ENCODE measurements around the gene PLOD3. TPM values are rescaled to one million over a fixed set of nuclear protein-coding genes. Genes with fewer than 3 reads are reported as not detected.
A peak's percentile ranks its signal among the peaks of the same experiment; 100 is the strongest.

PLOD3 gene
- total and polyA plus RNA-seq, 2 donors (not counting 3 experiments of a cell fraction or from before 2014, with no cell fraction given): 143 to 170 TPM

DNA sequence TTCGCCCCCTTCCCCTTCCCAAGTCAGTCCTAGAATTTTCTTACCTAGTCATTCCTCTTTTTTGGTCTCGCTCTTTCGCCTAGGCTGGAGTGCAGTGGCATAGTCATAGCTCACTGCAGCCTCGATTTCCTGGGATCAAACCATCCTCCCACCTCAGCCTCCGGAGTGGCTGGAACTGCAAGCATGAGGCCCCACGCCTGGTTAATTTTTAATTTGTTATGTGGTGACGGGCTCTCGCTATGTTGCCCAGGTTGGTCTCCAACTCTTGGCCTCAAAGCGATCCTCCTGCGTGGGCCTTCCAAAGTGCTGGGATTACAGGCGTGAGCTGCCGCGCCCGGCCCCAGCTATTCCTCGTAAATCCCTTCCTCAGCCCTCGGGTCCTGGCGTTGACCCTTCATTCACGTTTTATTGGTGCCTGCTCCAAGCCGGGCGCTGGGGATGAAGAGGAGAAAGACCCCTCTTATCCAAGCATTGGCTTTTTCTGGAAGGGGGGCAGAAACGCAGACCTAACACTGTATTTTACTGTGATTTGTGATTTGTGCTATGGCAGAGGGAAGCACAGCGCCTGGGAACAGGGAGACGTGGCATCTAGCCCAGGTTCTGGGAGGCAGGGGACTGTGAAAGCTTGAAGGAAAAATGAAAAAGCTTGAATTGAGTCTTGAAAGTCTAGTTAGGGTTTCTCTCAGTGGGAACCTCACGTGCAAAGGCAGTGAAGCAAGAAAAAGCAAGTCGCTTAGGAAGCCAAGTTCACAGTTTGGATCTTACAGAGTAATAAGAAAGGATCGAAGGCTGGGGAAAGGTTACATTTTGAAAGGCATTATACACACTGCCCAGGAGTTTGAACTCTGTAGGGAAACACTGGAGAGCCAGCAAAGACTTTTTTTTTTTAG, 1.1 kb upstream of the PLOD3 start:
- no peaks in the 10 kb centered on the region for H4K20me1 ChIP-seq (replicated peaks; ENCODE audit: control insufficient read depth, extremely low read depth, insufficient read depth, low read length)
- TSS peak; percentile 67 for BruUV-seq (replicated peaks)

More for the DNA sequence above, 1.1 kb upstream of the PLOD3 start:
- Histone ChIP-seq H3K9ac (replicated peaks; ENCODE audit: extremely low read depth, insufficient read depth, low read length) (peak overlapping the region; percentile 67), H3K27ac (ENCODE audit: insufficient read depth, low read depth, low read length) (peak overlapping the region; percentile 79), H3K4me3 (replicated peaks in 1 of 3; ENCODE audit: insufficient read depth in 1 of 3, low read depth in 1 of 3, low read length in 3 of 3) (peak overlapping the region; percentile 44 to 84 (median 78)), H3K36me3 (ENCODE audit: control insufficient read depth in 2 of 2, extremely low read depth in 1 of 2, insufficient read depth in 2 of 2, low read length in 2 of 2) (peaks cover 3 to 11% of the 10 kb centered on the region in 2 experiments), H3K27me3 (ENCODE audit: control insufficient read depth in 2 of 2, insufficient read depth in 2 of 2, low read length in 2 of 2) (no peaks in the 10 kb centered on the region), H3K4me1 (ENCODE audit: control insufficient read depth, extremely low read depth, insufficient read depth, low read length) (peaks cover 13% of the 10 kb centered on the region), H2AFZ (ENCODE audit: low read depth, low read length) (peak overlapping the region; percentile 42), H3K79me2 (ENCODE audit: control insufficient read depth, insufficient read depth, low read length) (peaks cover 53% of the 10 kb centered on the region), H3K9me1 (replicated peaks; ENCODE audit: control insufficient read depth, extremely low read depth, insufficient read depth, low read length) (no peaks in the 10 kb centered on the region), H3K9me3 (replicated peaks; ENCODE audit: control insufficient read depth, insufficient read depth, low read length) (no peaks in the 10 kb centered on the region), H3K4me2 (ENCODE audit: insufficient read depth, low read length) (peak overlapping the region; percentile 93)
- dilution Hi-C loops (cut with MboI; ENCODE audit: extremely low pct_ligation_motif_present, low sequenced_read_pairs): no loop called here
- DNase-seq (ENCODE audit: low read depth, low spot score) (no peak), FAIRE-seq (peak; percentile 48)
- CTCF ChIA-PET: interaction anchor here (0.7 to 4.5 kb wide), 21 partner anchors 8 to 103 kb away, joined by 3 to 112 read pairs (median 6); partner anchors contain the start of genes CLDN15, FIS1 and IFT22
- intact Hi-C loops (cut with micrococcal nuclease): loop anchor here (1.0 kb wide), 1 partner anchor 21 kb away; no protein-coding TSS in a partner anchor
- POLR2A ChIA-PET: interaction anchor here (2.1 kb wide), 1 partner anchor 26 kb away, joined by 12 read pairs; the partner anchor contains the start of gene FIS1
- TF ChIP-seq, protein P1, sequence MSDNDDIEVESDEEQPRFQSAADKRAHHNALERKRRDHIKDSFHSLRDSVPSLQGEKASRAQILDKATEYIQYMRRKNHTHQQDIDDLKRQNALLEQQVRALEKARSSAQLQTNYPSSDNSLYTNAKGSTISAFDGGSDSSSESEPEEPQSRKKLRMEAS (IDR thresholded peaks at IDR 0.05; ENCODE audit: insufficient read depth, insufficient read length): no peak
- no peak for TF ChIP-seq GATA2 (IDR thresholded peaks at IDR 0.05; ENCODE audit: insufficient read depth, insufficient read length, low read depth, low read length)
- no peak for TF ChIP-seq EZH2 (IDR thresholded peaks at IDR 0.05; ENCODE audit: borderline replicate concordance, low read depth, low read length, severe bottlenecking)
- TF ChIP-seq FOS (IDR thresholded peaks at IDR 0.05; ENCODE audit: borderline replicate concordance, insufficient read depth, low read length): no peak
- TF ChIP-seq MYC (IDR thresholded peaks at IDR 0.05; ENCODE audit: low read depth, low read length): no peak
- TF ChIP-seq, protein P2, sequence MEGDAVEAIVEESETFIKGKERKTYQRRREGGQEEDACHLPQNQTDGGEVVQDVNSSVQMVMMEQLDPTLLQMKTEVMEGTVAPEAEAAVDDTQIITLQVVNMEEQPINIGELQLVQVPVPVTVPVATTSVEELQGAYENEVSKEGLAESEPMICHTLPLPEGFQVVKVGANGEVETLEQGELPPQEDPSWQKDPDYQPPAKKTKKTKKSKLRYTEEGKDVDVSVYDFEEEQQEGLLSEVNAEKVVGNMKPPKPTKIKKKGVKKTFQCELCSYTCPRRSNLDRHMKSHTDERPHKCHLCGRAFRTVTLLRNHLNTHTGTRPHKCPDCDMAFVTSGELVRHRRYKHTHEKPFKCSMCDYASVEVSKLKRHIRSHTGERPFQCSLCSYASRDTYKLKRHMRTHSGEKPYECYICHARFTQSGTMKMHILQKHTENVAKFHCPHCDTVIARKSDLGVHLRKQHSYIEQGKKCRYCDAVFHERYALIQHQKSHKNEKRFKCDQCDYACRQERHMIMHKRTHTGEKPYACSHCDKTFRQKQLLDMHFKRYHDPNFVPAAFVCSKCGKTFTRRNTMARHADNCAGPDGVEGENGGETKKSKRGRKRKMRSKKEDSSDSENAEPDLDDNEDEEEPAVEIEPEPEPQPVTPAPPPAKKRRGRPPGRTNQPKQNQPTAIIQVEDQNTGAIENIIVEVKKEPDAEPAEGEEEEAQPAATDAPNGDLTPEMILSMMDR (IDR thresholded peaks at IDR 0.05; ENCODE audit: extremely low read depth in 1 of 2, insufficient read depth in 1 of 2, low read depth in 1 of 2, low read length in 2 of 2): no peak
- TF ChIP-seq POLR2AphosphoS5 (IDR thresholded peaks at IDR 0.05; ENCODE audit: insufficient read depth, low read depth, low read length): no peak
- no peak for TF ChIP-seq POLR2A (IDR thresholded peaks at IDR 0.05; ENCODE audit: low read depth, low read length)
- no peak for TF ChIP-seq JUN (IDR thresholded peaks at IDR 0.05; ENCODE audit: borderline replicate concordance, insufficient read depth, insufficient read length, low read depth)
